SK-N-SH treated with all-trans-retinoic acid at 6 μM for 48 hours (cell line): ENCODE measurements around the gene RAB39A.

ENCODE experiments used
- ATAC-seq: fragments of 200-7000 bp; cut with Tn5 transposase; 3 replicates; pipeline ENCODE4 v1.9.1; 2020; ENCODE audit warnings: mild to moderate bottlenecking, moderate library complexity
- ARNTL ChIP-seq: fragments of 450-650 bp; formaldehyde crosslinking; IDR thresholded peaks from 2 replicates; pipeline ENCODE4 v1.5.0; 2020; ENCODE audit warnings: low read depth, mild to moderate bottlenecking, moderate library complexity, borderline replicate concordance
- BACH2 ChIP-seq: fragments of 250-450 bp; sonication (Bioruptor Pico); IDR thresholded peaks from 2 replicates; pipeline ENCODE4 v1.9.0; 2021; ENCODE audit warnings: mild to moderate bottlenecking, borderline replicate concordance
- CREB5 ChIP-seq: fragments of 250-450 bp; sonication (Bioruptor Pico); IDR thresholded peaks from 2 replicates; pipeline ENCODE4 v1.5.1; 2020; ENCODE audit warnings: low read depth, mild to moderate bottlenecking, moderate library complexity
- CSDC2 ChIP-seq: fragments of 250-450 bp; sonication (Bioruptor Pico); IDR thresholded peaks from 2 replicates; pipeline ENCODE4 v1.5.0; 2020; ENCODE audit warnings: mild to moderate bottlenecking, moderate library complexity
- ESRRG ChIP-seq: fragments of 250-450 bp; sonication (Bioruptor Pico); IDR thresholded peaks from 2 replicates; pipeline ENCODE4 v1.6.1; 2021; ENCODE audit warnings: mild to moderate bottlenecking
- GLIS3 ChIP-seq: fragments of 250-450 bp; sonication (Bioruptor Pico); IDR thresholded peaks from 2 replicates; pipeline ENCODE4 v1.5.0; 2020; ENCODE audit warnings: mild to moderate bottlenecking, moderate library complexity
- ISL1 ChIP-seq: fragments of 250-450 bp; sonication (Bioruptor Pico); IDR thresholded peaks from 2 replicates; pipeline ENCODE4 v2.1.2; 2022; ENCODE audit warnings: mild to moderate bottlenecking, moderate library complexity
- OSR1 ChIP-seq: fragments of 250-450 bp; sonication (Bioruptor Pico); IDR thresholded peaks from 2 replicates; pipeline ENCODE4 v1.8.0; 2022; ENCODE audit warnings: moderate library complexity, mild to moderate bottlenecking, inconsistent platforms
- PATZ1 ChIP-seq: fragments of 250-450 bp; sonication (Bioruptor Pico); IDR thresholded peaks from 2 replicates; pipeline ENCODE4 v1.8.0; 2020; ENCODE audit warnings: mild to moderate bottlenecking, moderate library complexity, borderline replicate concordance
- POU6F1 ChIP-seq: fragments of 250-450 bp; sonication (Bioruptor Pico); IDR thresholded peaks from 2 replicates; pipeline ENCODE4 v1.8.0; 2021; ENCODE audit warnings: low read depth, mild to moderate bottlenecking, moderate library complexity, borderline replicate concordance
- PPARA ChIP-seq: fragments of 250-450 bp; sonication (Bioruptor Pico); IDR thresholded peaks from 2 replicates; pipeline ENCODE4 v1.5.0; 2020; ENCODE audit warnings: mild to moderate bottlenecking, borderline replicate concordance
- RARB ChIP-seq: fragments of 250-450 bp; sonication (Bioruptor Pico); IDR thresholded peaks from 2 replicates; pipeline ENCODE4 v1.8.0; 2021; ENCODE audit warnings: mild to moderate bottlenecking, moderate library complexity
- SNAI2 ChIP-seq: fragments of 250-450 bp; sonication (Bioruptor Pico); IDR thresholded peaks from 2 replicates; pipeline ENCODE4 v1.5.0; 2020; ENCODE audit warnings: mild to moderate bottlenecking, moderate library complexity
- TCF4 ChIP-seq: fragments of 250-450 bp; sonication (Bioruptor Pico); IDR thresholded peaks from 2 replicates; pipeline ENCODE4 v1.8.0; 2021; ENCODE audit warnings: mild to moderate bottlenecking, moderate library complexity, borderline replicate concordance
- TOX ChIP-seq: fragments of 250-450 bp; sonication (Bioruptor Pico); IDR thresholded peaks from 2 replicates; pipeline ENCODE4 v1.8.0; 2021; ENCODE audit warnings: mild to moderate bottlenecking, moderate library complexity, borderline replicate concordance
- TSHZ2 ChIP-seq: fragments of 250-450 bp; sonication (Bioruptor Pico); IDR thresholded peaks from 2 replicates; pipeline ENCODE4 v1.5.0; 2020; ENCODE audit warnings: mild to moderate bottlenecking, moderate library complexity
- ZC3H10 ChIP-seq: fragments of 250-450 bp; sonication (Bioruptor Pico); IDR thresholded peaks from 2 replicates; pipeline ENCODE4 v1.5.1; 2021; ENCODE audit warnings: mild to moderate bottlenecking, moderate library complexity
- ZFP3 ChIP-seq: fragments of 250-450 bp; sonication (Bioruptor Pico); IDR thresholded peaks from 2 replicates; pipeline ENCODE4 v1.5.0; 2020; ENCODE audit warnings: mild to moderate bottlenecking, moderate library complexity
- ZFP30 ChIP-seq: fragments of 450-650 bp; formaldehyde crosslinking; IDR thresholded peaks from 2 replicates; pipeline ENCODE4 v1.5.0; 2022; ENCODE audit warnings: mild to moderate bottlenecking, moderate library complexity
- ZNF565 ChIP-seq: fragments of 450-650 bp; formaldehyde crosslinking; conservative IDR thresholded peaks from 2 replicates; pipeline ENCODE4 v1.5.0; 2020; ENCODE audit warnings: low read depth, mild to moderate bottlenecking, moderate library complexity
- ZNF70 ChIP-seq: fragments of 450-650 bp; formaldehyde crosslinking; IDR thresholded peaks from 2 replicates; pipeline ENCODE4 v1.5.0; 2020; ENCODE audit warnings: mild to moderate bottlenecking, moderate library complexity
- ZNF8 ChIP-seq: fragments of 450-650 bp; formaldehyde crosslinking; IDR thresholded peaks from 2 replicates; pipeline ENCODE4 v1.5.0; 2020; ENCODE audit warnings: mild to moderate bottlenecking, moderate library complexity

RAB39A gene

GRCh38 chr11:107999759-108000455, 71.7 kb downstream of the RAB39A start (continued):
- TF ChIP-seq SNAI2, result no peak

GRCh38 chr11:108002476-108002875, 74.2 kb downstream of the RAB39A start:
- TF ChIP-seq OSR1 (no peak), ESRRG (CRISPR knock-in tag) (no peak), GLIS3 (CRISPR knock-in tag) (no peak), RARB (CRISPR knock-in tag) (no peak), ZFP30 (no peak), ZFP3 (no peak), ZNF565 (CRISPR knock-in tag) (no peak), TCF4 (CRISPR knock-in tag) (no peak), ZNF70 (CRISPR knock-in tag) (no peak), PATZ1 (CRISPR knock-in tag) (no peak), TOX (CRISPR knock-in tag) (no peak)
- no peak for ATAC-seq

- no peak for ATAC-seq
- TF ChIP-seq ARNTL (CRISPR knock-in tag), result no peak
- TF ChIP-seq ZNF70 (CRISPR knock-in tag), result no peak
- no peak for TF ChIP-seq TOX (CRISPR knock-in tag)
- no peak for TF ChIP-seq ESRRG (CRISPR knock-in tag)
- no peak for TF ChIP-seq TSHZ2 (CRISPR knock-in tag)
- TF ChIP-seq TCF4 (CRISPR knock-in tag), result no peak
- TF ChIP-seq ZC3H10 (CRISPR knock-in tag), result no peak
- TF ChIP-seq RARB (CRISPR knock-in tag), result no peak
- TF ChIP-seq SNAI2, result no peak
- TF ChIP-seq ZFP3, result no peak
- TF ChIP-seq ZFP30, result no peak
- TF ChIP-seq ZNF8, result no peak
- TF ChIP-seq CSDC2, result no peak
- no peak for TF ChIP-seq PPARA (CRISPR knock-in tag)
- TF ChIP-seq ISL1 (CRISPR knock-in tag), result no peak
- no peak for TF ChIP-seq GLIS3 (CRISPR knock-in tag)
- no peak for TF ChIP-seq POU6F1 (CRISPR knock-in tag)
- TF ChIP-seq, all 23 proteins: peak for 0
These were observed 75.4 kb downstream of the RAB39A start for GRCh38 chr11:108003623-108004022.

- TF ChIP-seq ZNF70 (CRISPR knock-in tag) (no peak), OSR1 (no peak), ZNF565 (CRISPR knock-in tag) (no peak), PATZ1 (CRISPR knock-in tag) (no peak), PPARA (CRISPR knock-in tag) (no peak), TOX (CRISPR knock-in tag) (no peak), ARNTL (CRISPR knock-in tag) (no peak), POU6F1 (CRISPR knock-in tag) (no peak), ZFP30 (no peak), ZFP3 (no peak), CREB5 (no peak), BACH2 (CRISPR knock-in tag) (no peak)
- ATAC-seq, result no peak
These were observed 79.6 kb downstream of the RAB39A start for GRCh38 chr11:108007819-108008218.
